Head of caudate nucleus (tissue), 42 donors: Measurements from ENCODE around the gene ASTN2.
"Not testable (repeated sequence)": the region's sequence is repeated elsewhere in the genome, so short reads cannot be mapped to it uniquely, and the experiment has no call there.

ENCODE experiments used
- DNase-seq, 42 donors: peaks; one replicate each; pipeline versions ENCODE4 v3.0.0 to v3.0.0-alpha.2; 2020 to 2021; ENCODE audit warnings: mixed read lengths in 7 of 42
- intact Hi-C: fragments of 100-400 bp; cut with DNase I; formaldehyde crosslinking; loops from one replicate; pipeline ENCODE4 v1.15.0; 2022

The ASTN2 gene

DNA sequence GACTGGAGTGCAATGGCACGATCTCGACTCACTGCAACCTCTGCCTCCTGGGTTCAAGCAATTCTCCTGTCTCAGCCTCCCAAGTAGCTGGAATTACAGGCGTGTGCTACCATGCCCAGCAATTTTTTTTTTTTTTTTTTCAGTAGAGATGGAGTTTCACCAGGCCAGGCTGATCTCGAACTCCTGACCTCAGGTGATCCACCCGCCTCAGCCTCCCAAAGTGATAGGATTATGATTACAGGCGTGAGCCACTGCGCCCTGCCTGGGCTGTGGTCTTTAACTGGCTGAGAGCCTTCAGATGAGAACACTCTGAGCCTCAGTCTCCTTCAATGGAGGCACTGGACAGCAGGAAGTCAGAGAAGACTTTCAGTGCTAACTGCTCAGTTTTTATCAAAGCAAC lies 576.4 kb downstream of the ASTN2 start:
- intact Hi-C loops, DNase-seq: not testable (repeated sequence)

DNA sequence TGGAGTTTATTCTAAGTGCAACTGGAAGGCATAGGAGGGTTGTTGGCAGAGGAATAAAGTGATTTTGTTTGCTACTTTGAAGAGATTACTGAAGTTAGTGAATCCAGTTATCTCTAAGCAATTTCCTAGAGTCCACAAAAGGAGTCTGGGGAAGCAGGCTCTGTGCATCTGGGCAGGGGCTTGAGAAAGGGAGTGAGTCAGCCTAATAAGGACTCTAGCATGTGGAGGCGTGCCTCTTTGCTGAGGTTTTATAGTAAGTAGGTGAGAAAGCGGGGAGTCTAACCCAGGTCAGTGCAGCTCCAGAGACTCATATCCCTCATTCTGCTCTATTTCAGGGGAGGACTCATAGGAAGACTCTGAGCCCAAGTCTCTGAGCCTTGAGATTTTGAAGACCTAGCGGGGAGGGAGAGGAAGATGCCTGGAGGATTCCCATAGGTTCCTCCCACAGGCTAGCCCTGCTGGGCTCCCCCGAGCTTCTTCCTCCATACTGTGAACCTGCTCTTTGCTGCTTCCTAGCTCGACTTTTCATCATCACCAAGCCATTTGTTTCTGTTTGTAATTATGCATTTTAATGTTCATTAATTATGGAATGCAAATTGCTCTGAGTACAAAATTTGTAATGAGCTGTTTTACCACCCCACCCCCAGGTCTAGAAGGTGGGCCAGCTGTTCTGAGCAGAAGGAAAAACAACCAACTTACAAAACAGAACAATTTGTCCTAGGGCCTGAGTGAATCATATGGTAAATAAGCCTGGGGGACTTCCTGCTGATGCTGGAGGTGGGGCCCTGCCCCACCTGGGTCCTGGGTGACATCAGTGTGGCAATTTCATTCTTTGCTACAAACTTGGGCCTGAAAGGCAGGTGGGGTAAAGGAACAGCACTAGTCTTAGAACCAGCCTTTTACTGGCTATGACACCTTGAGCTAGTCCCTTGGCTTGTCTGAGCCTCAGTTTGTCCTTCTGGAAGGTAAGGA lies 577.6 kb downstream of the ASTN2 start:
- no peak for DNase-seq
- intact Hi-C loops: no loop called here

DNA sequence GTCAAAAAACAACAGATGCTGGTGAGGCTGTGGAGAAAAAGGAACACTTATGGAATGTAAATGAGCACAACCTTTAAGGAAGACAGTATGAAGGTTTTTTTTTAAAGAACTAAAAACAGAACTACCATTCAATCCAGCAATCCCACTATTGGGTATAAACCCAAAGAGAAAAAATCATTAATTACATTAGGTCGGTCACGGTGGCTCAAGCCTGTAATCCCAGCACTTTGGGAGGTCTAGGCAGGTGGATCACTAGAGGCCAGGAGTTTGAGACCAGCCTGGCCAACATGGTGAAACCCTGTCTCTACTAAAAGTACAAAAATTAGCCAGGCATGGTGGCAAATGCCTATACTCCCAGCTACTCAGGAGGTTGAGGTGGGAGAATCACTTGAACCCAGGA lies 584.5 kb downstream of the ASTN2 start:
- intact Hi-C loops, DNase-seq: not testable (repeated sequence)

DNA sequence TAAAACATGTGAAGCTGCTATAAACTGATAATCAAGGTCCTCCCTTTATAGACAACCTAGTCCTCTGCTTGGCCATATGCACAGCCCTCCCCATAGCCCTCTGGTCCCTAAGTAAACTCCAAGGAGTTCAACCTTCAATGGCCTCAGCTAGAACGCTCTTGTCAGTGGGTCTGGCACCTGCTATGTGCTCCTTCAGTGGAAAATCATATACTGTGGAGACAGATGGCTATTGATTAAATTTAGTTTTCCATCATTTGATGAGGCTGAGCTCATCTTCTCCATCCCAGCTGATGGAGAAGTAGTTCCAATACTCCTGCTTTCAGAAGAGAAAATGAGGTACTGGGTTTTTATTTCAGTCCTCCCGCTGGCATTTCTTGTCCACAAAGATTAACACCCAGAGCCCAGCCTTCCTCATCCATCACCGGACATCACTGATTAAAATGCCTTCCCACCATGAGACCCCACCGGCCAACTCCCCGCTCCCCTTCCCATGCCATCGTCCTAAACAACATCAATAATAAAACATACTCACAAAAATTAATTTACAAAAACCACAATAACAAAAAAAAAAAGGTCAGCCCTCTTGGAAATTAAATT lies 593.1 kb downstream of the ASTN2 start:
- intact Hi-C loops: no loop called here
- no peak for DNase-seq

DNA sequence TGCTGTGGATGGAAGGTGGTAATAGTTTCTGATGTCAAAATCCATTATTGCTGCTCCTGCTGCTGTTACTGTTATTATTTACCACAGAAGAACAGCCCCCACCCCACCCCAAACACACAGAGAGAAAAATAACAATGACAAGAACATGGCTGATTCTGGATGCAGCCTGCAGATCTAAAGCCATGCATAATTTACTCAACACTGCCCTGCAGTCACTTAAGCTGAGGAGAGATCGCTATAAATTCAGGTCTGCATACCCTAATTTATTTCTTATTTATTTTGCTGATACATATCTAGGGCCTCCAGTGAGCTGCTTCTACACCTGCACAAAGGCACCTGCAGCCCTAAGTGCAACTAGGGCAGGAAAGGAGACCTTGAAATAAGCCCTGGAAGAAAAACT lies 595.7 kb downstream of the ASTN2 start:
- DNase-seq: no peak
- intact Hi-C loops: no loop called here

DNA sequence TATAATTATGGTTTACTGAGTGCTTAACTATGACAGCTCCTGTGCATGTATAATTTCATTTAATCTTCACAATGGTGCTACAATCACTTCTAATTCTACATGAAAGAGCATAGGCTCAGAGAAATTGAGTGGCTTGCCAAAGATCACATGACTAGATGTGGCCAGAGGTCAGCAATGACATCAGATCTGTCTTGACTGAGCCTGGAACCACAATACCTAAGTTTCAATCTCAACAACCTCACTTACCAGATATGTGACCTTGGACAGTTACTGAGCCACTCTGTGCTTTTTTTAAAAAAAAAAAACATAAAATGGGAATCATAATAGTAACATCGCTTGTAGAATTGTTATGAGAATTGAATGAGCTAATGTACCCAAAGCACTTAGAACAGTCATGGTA lies 597.1 kb downstream of the ASTN2 start:
- intact Hi-C loops: no loop called here

DNA sequence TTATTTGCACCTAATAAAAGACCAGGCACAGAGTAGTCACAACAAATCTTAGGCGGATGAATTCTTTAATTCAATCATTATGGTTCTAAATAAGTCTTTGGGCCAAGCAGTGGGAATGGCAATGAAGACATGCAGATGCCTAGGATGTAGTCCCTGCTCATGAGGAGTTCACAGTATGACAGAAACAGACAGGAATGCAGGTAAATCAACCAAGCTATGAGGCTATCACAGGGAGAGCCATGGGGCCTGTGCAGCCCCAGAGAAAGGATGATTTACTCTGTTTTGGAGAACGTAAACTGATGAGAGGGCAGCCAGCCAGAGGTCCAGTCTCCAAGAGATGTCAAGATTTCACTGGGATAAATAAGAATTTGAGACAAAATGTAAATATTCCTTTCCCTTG lies 598.4 kb downstream of the ASTN2 start:
- DNase-seq: no peak
- intact Hi-C loops: no loop called here

More for the DNA sequence above, 597.1 kb downstream of the ASTN2 start:
- DNase-seq: no peak

DNA sequence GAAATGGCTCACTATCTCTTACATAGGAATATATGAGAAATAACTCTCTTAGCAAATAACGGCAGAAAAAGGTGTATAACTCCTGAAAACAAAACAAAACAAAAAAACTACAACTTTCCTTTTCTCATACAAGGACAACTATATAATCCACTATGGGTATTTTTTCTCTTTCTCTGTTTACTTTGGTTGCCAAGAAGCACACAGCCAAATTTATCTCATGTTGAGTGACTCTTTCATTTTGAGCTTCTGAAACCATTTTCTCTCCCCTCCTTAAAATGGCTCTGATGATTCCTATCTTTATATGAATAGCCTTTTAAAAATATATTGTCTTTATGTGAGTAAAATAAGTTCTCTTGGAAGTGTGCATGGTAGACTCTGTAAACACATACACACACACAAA lies 599.0 kb downstream of the ASTN2 start:
- no peak for DNase-seq
- intact Hi-C loops: no loop called here

DNA sequence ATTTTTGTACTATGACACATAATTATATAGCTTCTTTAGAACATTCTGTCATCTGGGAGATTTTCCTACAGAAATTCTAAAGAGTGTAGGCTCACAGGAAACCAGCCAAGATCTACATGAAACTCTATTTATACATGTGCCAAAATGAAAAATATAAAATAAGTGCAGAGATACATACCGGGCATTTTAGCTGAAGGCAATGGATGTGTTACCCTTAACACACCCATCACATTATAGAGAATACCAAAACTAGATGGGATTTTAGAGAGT lies 601.9 kb downstream of the ASTN2 start:
- no peak for DNase-seq
- intact Hi-C loops: no loop called here

DNA sequence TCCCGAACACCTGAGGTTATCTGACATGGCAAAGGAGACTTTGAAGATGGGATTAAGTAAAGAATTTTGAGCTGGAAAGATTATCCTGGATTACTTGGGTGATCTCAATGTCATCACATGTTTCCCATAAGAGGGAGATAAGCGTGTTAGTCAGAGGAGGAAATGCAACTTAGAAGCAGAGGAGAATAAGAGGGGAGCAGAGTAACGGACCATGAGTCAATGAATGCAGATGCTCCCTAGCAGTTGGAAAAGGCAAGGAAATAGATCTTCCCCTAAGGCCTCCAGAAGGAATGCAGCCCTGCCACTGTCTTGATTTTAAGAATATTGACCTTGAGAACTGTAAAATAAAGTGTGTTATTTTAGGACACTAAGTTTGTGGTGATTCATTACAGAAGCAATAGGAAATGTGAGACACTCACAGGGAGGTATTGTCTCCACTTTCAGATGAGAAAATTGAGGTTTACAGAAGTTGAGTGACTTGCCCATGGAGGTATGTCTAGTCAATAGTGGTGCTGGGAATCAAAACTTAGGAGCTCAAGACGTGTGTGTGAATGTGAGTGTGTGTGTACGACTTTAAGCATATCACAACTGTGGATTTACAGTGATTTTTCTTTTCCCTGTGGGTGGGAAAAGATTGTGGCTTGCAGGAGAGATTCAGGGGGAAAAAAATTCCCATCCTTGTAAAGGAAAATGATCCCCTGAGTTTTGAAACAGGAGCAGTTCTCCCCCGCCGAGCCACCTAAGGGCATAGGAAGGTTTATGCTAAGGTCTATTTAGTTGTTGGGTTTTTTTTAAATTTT lies 602.4 kb downstream of the ASTN2 start:
- intact Hi-C loops: no loop called here
- peak in 22 of 42 donors; percentile 9 to 60 (median 38) for DNase-seq

DNA sequence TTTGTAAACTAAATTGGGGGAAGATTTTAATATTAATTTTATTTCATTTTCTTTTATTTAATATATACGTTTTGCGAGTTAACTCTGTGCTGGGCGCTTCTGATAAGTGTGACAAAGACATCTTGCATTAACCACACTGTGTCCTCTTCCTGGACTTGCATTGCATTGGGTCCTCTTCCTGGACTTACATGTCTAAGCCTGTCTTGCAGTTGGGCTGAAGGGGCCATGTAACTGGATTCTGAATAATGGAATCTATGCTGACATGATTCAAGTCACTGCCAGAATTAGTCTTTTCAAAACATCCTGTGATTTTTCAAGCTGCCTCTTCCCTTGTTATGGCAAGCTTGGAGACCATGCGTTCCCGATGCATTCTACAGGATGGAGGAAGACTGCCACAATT lies 605.2 kb downstream of the ASTN2 start:
- no peak for DNase-seq
- intact Hi-C loops: no loop called here

DNA sequence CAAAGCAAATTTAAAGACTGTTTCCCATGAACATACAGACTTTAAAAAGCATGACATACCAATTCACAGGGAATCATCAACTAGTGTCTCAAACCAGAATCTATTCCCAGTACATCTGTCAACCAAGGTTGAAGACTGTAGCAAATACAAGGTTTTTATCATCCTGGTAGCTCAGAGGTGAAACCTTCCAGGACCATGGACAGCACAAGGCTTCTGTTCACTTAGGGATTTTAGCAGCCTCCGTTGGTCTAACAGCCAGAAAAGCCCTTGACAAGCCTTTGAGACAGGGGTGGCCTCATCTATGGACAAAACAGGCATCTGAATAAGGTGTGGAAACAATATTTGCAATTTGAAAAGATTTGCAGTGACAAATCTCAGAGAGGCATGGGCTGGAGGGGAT lies 608.8 kb downstream of the ASTN2 start:
- DNase-seq: no peak
- intact Hi-C loops: no loop called here

DNA sequence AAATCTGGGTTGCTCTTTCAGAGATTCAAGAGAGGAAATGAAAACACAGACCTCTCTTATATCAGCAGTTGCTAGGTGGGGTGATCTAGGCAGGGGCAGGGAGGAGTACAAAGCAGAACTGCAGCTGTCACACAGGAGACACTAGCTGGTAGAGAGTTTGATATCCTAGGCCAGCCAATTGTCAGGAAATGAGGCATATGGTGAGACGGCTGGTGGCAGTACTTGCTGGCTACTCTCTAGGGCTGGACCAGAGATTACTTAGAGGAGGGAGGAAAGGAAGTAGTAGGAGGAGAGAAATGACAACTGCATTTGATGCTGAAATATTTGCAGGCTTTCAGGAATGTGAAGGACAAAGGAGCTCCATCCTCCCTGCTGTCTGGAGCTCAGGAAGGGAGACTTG lies 614.0 kb downstream of the ASTN2 start:
- intact Hi-C loops: no loop called here
- DNase-seq: no peak

DNA sequence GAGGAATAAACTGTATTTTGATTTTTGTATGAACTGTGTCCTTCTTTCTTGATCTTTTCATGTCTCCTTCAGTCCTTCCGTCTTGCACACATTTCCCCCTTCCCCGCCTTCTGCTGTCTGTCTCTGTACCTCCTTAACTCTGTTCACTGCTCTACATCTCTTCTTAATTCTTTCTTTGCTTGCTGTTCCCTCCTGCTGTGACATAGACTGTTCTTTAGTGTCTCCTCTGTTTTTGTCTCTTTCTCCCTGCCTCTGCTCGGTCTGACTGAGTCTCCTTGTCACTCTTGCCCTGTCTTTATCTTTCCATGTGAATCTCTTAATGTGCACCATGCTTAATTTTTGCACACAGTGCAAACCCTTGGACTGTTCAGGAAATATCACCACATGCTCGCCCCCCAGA lies 614.8 kb downstream of the ASTN2 start:
- no peak for DNase-seq
- intact Hi-C loops: no loop called here

DNA sequence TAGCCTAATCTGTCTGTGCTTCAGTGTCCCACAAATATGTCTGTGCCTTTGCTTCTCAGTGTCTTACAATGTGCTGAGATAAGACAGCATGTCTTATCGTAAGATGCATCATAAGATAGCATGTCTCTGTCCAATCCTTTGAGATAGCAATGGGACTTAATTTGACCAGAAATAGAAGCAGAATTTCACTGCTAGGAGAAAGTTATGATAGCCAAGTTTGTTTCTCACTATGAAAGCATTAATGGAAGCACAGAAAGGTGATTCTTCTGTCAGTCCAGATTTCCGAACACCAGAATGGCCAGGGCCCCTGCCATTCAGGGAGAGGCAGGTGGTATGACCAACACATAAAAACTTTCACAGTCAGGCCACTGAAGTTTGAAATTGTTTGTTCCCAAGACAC lies 616.3 kb downstream of the ASTN2 start:
- intact Hi-C loops: no loop called here
- DNase-seq: no peak

DNA sequence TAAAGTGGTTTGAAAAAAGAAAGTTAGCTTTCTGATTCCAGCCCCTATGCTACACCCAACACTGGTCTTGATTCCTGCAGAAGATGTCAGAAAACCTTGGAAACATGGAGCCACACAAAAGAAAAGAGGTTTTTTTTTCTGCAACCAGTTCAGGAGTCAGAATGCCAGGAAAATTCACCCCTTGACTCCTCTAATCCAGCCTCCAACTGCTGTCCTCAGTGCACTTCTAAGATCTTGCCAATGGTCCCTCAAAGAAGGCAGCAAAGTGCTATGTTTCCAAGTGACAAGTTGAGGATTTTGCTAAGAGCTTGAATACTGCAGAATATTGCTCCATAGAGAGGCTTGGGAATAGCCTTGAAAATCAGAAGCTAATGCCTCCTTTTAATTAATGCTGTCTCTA lies 617.6 kb downstream of the ASTN2 start:
- no peak for DNase-seq
- intact Hi-C loops: no loop called here

DNA sequence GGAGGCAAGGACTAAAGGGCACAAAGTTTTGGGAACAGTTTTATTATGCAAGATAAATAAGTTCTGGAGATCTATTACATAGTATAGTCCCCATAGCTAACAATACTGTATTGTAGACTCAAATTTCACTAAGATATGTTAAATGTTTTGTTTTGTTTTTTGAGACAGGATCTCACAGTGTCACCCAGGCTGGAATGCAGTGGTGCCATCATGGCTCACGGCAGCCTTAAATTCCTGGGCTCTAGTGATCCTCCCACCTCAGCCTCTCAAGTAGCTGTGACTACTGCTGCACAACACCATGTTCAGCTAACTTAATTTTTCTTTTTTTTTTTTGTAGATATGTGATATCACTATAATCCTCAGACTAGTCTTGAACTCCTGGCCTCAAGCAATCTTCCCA lies 618.2 kb downstream of the ASTN2 start:
- intact Hi-C loops: no loop called here
- DNase-seq: no peak

DNA sequence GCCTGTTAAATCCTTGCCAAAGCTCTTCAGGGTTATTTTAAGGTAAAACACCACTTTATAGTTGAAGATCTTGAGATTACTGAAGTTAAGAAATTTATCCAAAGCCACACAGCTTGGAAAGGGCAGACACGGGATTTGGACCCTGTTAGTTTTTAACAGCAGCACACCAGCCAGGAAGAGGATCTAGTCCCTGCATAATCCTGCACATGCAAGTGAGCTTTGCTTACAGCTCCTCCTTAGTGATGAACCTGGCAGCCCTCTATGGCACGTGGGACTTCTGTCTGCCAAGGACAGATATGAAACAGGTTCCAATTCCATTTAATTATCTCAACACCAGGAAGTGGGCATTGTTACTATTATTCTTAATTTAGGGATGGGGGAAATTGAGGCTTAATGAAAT lies 619.0 kb downstream of the ASTN2 start:
- intact Hi-C loops: no loop called here
- no peak for DNase-seq

DNA sequence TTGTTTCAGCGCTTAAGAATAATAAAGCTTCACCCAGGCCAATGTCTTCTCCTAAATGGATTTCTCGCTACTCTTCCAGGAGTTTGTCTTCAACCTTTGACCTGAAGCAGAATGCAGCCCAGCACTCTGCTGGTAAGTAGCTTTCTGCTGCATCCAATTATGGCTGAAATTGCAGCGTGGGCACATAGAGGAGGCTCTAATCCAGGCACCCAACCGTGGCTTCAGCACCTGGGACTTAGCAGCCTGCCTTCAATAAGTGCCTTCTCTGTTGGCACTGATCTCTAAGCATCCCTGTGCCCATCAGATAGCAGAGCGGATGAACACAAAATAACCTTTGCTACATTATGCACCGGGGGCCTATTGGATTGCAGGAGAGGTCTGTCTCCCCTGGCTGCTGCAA lies 622.6 kb downstream of the ASTN2 start:
- no peak for DNase-seq
- intact Hi-C loops: no loop called here

DNA sequence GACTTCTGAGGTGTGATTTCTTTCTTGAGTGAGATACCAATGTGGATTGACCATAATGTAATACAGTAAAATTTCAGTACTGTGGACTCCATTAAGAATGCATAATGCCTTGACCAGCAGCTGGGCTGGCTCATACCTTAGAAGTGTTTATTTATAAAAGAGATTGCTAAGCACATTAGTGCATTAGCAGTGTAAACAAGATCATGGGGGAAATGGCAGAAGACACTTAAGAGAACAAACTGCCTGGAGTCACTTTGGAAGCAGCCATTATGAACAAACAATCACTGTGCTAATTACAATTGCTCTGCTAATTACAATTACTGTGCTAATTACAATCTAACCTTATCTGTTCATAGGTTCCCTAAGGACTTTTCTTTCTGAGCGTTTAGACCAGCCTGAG lies 623.5 kb downstream of the ASTN2 start:
- intact Hi-C loops: no loop called here
- DNase-seq: no peak
